Lower lobe of right lung (tissue), 2 donors: ENCODE measurements around the gene SERPINB2. TPM values are rescaled to one million over a fixed set of nuclear protein-coding genes. Genes with fewer than 3 reads are reported as not detected.

Experiments used
- ATAC-seq, 2 donors: fragments of 200-7000 bp; cut with Tn5 transposase; one replicate each; pipeline ENCODE4 v1.9.1; 2020 to 2022; ENCODE audit warnings: mild to moderate bottlenecking in 2 of 2, moderate library complexity in 2 of 2
- DNase-seq: peaks from one replicate; pipeline ENCODE4 v3.0.0-alpha.2; 2020
- H3K27ac ChIP-seq: fragments of 200-600 bp; one replicate; pipeline ENCODE4 v1.8.0; 2022
- H3K27me3 ChIP-seq: fragments of 200-600 bp; one replicate; pipeline ENCODE4 v1.8.0; 2022; ENCODE audit warnings: low read depth
- H3K36me3 ChIP-seq: fragments of 200-600 bp; one replicate; pipeline ENCODE4 v1.8.0; 2022; ENCODE audit warnings: mild to moderate bottlenecking
- H3K4me1 ChIP-seq: fragments of 200-600 bp; one replicate; pipeline ENCODE4 v1.8.0; 2022
- H3K4me3 ChIP-seq: fragments of 200-600 bp; one replicate; pipeline ENCODE4 v1.8.0; 2022; ENCODE audit warnings: mild to moderate bottlenecking
- H3K9me3 ChIP-seq: fragments of 200-600 bp; one replicate; pipeline ENCODE4 v1.8.0; 2022
- intact Hi-C: fragments of 100-400 bp; cut with DNase I; formaldehyde crosslinking; loops from one replicate; pipeline ENCODE4 v1.11.0; 2022
- total RNA-seq: library from RNA; stranded (reverse); fragmentation: NEBNext Ultra II Directional; extraction: Animal tissue kit (Norgen Biotek cat#: 25700); gene quantifications from one replicate; pipeline ENCODE4 v1.2.1, GENCODE V29; 2021
- TF ChIP-seq, protein P1 (sequence below): fragments of 200-600 bp; IDR thresholded peaks from one replicate; pipeline ENCODE4 v1.8.0; 2022; ENCODE audit warnings: antibody characterized with exemption, mild to moderate bottlenecking
- donor health status: DM: no; HTN: yes; CAD: no; lungs with severe emphysema.

SERPINB2 gene
- total RNA-seq, 1 donor from 2014 or later: not detected

DNA sequence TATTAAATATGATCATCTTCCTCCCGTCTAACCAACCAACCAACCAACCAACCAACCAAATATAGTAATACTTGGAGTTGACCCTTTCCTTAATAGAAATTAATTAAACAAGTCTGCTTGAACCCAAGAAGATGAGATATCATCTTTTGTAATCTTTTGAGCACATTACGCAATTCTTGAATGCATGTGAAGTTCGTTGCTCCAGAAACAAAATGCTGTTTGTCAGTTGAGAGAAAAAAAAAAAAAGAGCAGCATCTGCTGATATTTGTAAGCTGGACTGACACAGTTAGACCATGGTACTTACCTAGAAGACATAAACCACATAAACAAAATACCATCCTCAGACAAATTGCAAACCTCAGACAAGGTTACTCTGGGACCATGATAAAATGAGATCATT, 9.2 kb upstream of the SERPINB2 start:
- no peak overlapping the region for H3K4me3 ChIP-seq
- ATAC-seq (no peak), DNase-seq (no peak)
- intact Hi-C loops: no loop called here
- H3K9me3 ChIP-seq: no peaks in the 10 kb centered on the region
- no peaks in the 10 kb centered on the region for H3K36me3 ChIP-seq
- no peaks in the 10 kb centered on the region for H3K27me3 ChIP-seq
- TF ChIP-seq, protein P1, sequence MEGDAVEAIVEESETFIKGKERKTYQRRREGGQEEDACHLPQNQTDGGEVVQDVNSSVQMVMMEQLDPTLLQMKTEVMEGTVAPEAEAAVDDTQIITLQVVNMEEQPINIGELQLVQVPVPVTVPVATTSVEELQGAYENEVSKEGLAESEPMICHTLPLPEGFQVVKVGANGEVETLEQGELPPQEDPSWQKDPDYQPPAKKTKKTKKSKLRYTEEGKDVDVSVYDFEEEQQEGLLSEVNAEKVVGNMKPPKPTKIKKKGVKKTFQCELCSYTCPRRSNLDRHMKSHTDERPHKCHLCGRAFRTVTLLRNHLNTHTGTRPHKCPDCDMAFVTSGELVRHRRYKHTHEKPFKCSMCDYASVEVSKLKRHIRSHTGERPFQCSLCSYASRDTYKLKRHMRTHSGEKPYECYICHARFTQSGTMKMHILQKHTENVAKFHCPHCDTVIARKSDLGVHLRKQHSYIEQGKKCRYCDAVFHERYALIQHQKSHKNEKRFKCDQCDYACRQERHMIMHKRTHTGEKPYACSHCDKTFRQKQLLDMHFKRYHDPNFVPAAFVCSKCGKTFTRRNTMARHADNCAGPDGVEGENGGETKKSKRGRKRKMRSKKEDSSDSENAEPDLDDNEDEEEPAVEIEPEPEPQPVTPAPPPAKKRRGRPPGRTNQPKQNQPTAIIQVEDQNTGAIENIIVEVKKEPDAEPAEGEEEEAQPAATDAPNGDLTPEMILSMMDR: no peak
- H3K27ac ChIP-seq: no peak overlapping the region
- H3K4me1 ChIP-seq: no peaks in the 10 kb centered on the region

DNA sequence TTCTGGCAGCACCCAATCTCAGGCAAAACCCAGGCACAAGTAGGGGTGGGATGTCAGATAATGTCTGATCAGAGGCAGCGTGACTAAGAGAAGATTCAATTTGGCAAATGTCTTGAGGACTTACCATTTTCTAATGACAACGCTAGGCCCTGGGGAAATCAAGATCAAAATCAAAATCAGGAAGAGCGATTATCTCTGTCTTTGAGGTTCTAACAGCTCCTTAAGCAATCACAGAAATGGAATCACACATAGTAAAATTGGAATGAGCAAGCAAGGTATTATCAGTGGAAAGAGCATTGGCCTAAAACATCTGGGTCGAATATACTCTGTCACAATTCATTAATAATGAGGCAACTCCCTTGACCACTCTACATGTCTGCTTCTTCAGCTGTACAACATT, 8.6 kb upstream of the SERPINB2 start:
- intact Hi-C loops: no loop called here
- H3K4me3 ChIP-seq: no peak overlapping the region
- H3K4me1 ChIP-seq: no peaks in the 10 kb centered on the region
- no peaks in the 10 kb centered on the region for H3K36me3 ChIP-seq
- H3K27me3 ChIP-seq: no peaks in the 10 kb centered on the region
- ATAC-seq (no peak), DNase-seq (no peak)
- no peaks in the 10 kb centered on the region for H3K9me3 ChIP-seq
- no peak overlapping the region for H3K27ac ChIP-seq
- TF ChIP-seq, protein P1: no peak

DNA sequence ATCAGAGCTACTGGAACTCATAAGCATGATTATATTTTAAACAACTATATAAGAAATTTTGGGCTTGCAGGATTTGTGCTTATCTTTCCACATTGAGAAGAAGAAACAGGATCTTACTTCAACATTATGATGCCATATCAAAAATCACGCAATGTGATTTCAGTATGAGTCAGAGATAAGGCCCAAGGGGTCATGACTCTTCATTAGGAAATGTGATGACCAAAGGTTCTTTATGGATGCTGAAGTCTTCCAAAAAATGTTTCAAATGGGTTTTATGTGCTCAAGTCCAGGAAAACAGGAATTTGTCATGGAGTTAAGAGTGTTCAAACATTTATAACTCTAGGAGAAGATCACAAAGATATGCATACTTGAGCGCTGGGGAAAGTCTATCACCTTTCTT, 7.8 kb upstream of the SERPINB2 start:
- Histone ChIP-seq H3K36me3 (no peaks in the 10 kb centered on the region), H3K9me3 (no peaks in the 10 kb centered on the region), H3K4me1 (no peaks in the 10 kb centered on the region), H3K27me3 (no peaks in the 10 kb centered on the region), H3K27ac (no peak overlapping the region), H3K4me3 (no peak overlapping the region)
- no peak for DNase-seq
- no peak for ATAC-seq
- TF ChIP-seq, protein P1: no peak
- intact Hi-C loops: no loop called here

DNA sequence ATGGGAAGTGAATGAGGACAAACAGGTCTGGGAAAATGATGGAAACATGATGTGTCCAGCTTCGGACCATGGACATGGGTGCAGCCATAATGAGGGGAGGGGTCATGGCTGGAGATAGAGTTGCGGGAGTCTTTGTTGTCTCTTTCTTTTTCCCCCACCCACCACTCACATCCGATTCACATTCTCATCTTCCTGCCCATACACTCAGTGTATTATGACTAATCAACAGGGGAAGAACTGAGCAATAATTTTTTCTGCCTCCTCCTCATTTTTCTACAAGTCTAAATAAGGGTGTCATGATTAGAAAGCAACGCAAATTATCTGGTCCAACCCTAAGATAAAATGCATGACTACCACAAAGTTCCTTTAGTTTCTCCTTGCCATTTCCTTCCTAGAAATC, 5.7 kb upstream of the SERPINB2 start:
- no peak for ATAC-seq

DNA sequence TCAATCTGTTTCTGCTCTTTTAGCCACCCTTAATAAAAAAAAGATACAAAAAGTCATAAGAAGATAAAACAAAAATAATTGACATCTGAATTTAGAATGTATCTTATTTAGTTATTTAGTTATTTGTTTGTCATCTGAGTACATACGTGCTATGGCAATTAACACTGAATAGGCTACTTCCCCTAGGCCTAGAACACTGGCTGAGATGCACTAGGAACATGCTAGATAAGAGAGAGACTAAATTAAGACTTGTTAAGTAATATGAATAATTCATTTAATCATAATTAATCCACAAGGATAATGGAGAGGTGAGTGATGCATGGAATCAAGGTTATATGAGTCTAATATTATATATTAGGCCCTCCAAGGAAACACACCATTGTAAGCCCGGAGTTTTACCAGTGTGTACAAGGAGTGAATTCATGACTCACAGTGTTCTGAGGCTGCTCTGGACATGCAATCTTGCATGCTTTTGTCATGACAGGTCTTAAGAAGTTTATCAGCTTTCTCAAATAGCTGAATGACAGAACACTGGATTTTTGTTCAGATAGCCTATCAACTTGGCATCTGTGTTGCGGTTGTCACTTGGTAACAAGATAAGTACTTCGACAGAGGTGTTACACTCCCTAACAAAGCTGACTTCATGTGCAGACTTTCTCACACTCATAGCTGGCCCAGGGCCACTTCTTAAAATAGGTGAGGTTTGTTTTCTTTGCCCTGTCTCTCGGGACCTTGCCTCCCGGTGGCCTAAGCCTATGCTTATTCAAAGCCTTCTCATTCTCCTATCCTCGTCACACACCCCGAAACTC, 5.0 kb upstream of the SERPINB2 start:
- no peak overlapping the region for H3K27ac ChIP-seq
- H3K36me3 ChIP-seq: no peaks in the 10 kb centered on the region
- H3K9me3 ChIP-seq: no peaks in the 10 kb centered on the region
- no peaks in the 10 kb centered on the region for H3K27me3 ChIP-seq
- H3K4me3 ChIP-seq: no peak overlapping the region
- intact Hi-C loops: no loop called here
- ATAC-seq: peak; percentile 88 to 94
- DNase-seq: no peak
- H3K4me1 ChIP-seq: no peaks in the 10 kb centered on the region
- TF ChIP-seq, protein P1: no peak

More for the DNA sequence above, 5.7 kb upstream of the SERPINB2 start:
- H3K9me3 ChIP-seq: no peaks in the 10 kb centered on the region
- no peak overlapping the region for H3K4me3 ChIP-seq
- H3K27ac ChIP-seq: no peak overlapping the region
- TF ChIP-seq, protein P1: no peak
- no peaks in the 10 kb centered on the region for H3K36me3 ChIP-seq
- intact Hi-C loops: no loop called here
- no peaks in the 10 kb centered on the region for H3K27me3 ChIP-seq
- no peak for DNase-seq
- no peaks in the 10 kb centered on the region for H3K4me1 ChIP-seq
